AG04449 (cell line): Measurements from ENCODE around the gene BTBD10.

ENCODE experiments used
- CTCF ChIA-PET: fragments of 350-600 bp; formaldehyde crosslinking; extraction: SDS; loops from one replicate; lab custom pipeline; 2021; ENCODE audit warnings: antibody characterized with exemption; lab: Yijun Ruan, JAX
- POLR2A ChIA-PET: fragments of 400-600, 350-600 bp; formaldehyde crosslinking; extraction: SDS; loops from one replicate; lab custom pipeline; 2020; ENCODE audit warnings: antibody characterized with exemption, inconsistent platforms; lab: Yijun Ruan, JAX
- DNase-seq: peaks from one replicate; pipeline ENCODE4 v3.0.0-alpha.2; 2010; ENCODE audit warnings: low read depth, low spot score
- H3K4me3 ChIP-seq: 2 replicates; pipeline ENCODE4 v1.5.1; 2011; ENCODE audit warnings: low read depth, mild to moderate bottlenecking, control low read depth, low read length
- CTCF ChIP-seq: IDR thresholded peaks from one replicate; pipeline ENCODE4 v1.5.1; 2011; ENCODE audit warnings: mild to moderate bottlenecking, moderate library complexity, low read length, control low read depth, inconsistent platforms; ENCODE audit not compliant: insufficient read depth; ENCODE audit errors: missing control alignments

Gene BTBD10

DNA sequence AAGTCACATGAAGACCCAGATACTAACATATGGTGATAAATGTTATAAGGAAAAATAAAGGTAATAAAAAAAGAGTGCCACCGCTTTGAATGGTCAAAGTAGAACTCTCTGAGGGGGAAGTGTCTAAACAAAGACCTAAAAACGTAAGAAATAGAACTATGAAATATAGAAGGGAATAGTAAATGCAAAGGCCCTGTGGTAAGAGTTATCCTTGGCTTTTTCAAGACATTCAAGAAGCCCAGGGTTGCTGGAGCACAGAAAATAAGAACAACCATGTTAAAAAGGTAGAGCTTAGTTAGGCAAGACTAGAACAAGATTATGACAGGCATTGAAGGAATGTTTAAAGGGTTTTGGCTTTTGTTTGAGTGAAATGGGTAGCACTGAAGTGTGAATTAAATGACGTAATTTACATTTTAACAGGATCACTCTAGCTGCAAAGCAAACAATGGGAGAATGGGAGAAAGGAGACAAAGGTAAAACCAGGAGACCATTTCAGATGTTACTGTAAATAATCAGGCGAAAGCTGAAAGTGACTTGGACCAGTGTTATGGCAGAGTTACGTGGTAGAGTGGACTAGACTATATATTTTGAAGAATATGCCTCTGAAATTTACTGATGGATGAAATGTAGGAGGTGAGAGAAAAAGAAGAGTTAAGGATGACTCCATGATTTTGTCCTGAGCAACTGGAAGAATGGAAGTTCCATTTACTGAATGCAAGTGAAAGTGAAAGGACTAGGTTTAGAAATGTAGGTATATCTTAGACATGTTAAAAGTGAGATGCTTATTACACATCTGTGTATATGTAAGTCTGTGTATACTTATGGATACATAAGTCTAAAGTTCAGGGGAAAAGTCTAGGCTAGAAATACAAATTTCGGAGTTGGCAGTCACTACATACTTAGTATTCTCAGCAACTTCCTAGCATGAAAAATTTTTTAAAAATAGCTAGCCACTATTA, 28.5 kb downstream of the BTBD10 start:
- CTCF ChIA-PET, result interaction anchor here (1.5 kb wide), 1 partner anchor 50 kb away, joined by 4 read pairs; no protein-coding TSS in a partner anchor
- POLR2A ChIA-PET, result no interaction called here
- H3K4me3 ChIP-seq, result no peak overlapping the region
- TF ChIP-seq CTCF, result no peak
- no peak for DNase-seq

DNA sequence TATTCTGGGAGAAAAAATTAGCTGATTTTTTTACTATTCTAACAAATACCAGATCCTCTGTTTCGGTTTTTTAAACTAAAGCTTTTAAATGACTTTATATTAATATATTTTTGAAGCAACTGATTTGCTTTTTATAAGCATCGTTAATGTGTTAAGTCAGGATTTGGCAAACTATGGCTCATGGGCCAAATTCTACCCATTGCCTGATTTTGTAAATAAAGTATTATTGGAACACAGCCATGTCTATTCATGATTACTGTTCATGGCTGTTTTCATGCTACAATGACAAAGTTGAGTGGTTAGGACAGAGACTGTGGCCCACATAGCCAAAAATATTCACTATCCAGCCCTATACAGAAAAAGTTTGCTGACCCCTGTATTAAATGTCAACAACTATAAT, 29.6 kb downstream of the BTBD10 start:
- no peak for TF ChIP-seq CTCF
- H3K4me3 ChIP-seq, result no peak overlapping the region
- ChIA-PET CTCF (interaction anchor here (0.8 to 1.1 kb wide), 2 partner anchors 32 to 224 kb away, joined by 4 read pairs; no protein-coding TSS in a partner anchor), POLR2A (no interaction called here)
- DNase-seq, result no peak

GRCh38 chr11:13429836-13430235, 33.2 kb downstream of the BTBD10 start:
- TF ChIP-seq CTCF, result no peak
- ChIA-PET CTCF (no interaction called here), POLR2A (no interaction called here)

DNA sequence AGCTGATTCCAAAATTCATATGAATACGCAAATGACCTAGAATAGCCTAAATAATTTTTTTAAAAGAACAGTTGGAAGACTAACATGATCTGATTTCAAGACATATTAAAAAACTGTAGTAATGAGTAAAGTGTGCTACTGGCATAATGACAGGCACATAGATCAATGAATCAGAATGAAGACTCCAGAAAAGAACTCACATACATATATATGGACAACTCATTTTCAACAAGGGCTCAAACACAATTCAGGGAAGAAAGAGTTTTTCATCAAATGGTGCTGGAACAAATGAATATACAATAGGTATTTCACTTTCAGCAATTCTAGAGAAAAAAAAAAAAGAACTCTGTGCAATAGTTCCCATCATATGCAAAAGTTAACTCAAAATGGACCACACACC, 33.7 kb downstream of the BTBD10 start:
- POLR2A ChIA-PET, result no interaction called here
- no peak for TF ChIP-seq CTCF
- DNase-seq, result no peak
- H3K4me3 ChIP-seq, result no peak overlapping the region
- CTCF ChIA-PET, result no interaction called here

More at GRCh38 chr11:13429836-13430235, 33.2 kb downstream of the BTBD10 start:
- H3K4me3 ChIP-seq, result no peak overlapping the region
- DNase-seq, result no peak

GRCh38 chr11:13427440-13427839, 35.6 kb downstream of the BTBD10 start:
- TF ChIP-seq CTCF, result no peak
- no peak overlapping the region for H3K4me3 ChIP-seq

GRCh38 chr11:13423372-13423771, 39.6 kb downstream of the BTBD10 start:
- DNase-seq, result no peak
- TF ChIP-seq CTCF, result no peak
- no peak overlapping the region for H3K4me3 ChIP-seq
- CTCF ChIA-PET, result interaction anchor here (1.5 kb wide), 1 partner anchor 37 kb away, joined by 5 read pairs; no protein-coding TSS in a partner anchor
- POLR2A ChIA-PET, result no interaction called here

More at GRCh38 chr11:13427440-13427839, 35.6 kb downstream of the BTBD10 start:
- ChIA-PET POLR2A (no interaction called here), CTCF (interaction anchor here (1.1 kb wide), 1 partner anchor 42 kb away, joined by 3 read pairs; no protein-coding TSS in a partner anchor)
- DNase-seq, result no peak
